HG03469 (cell line): ENCODE measurements around the gene POC1B.
"Not testable (repeated sequence)": the region's sequence is repeated elsewhere in the genome, so short reads cannot be mapped to it uniquely, and the experiment has no call there.

Experiments used
- ATAC-seq: cut with Tn5 transposase; IDR thresholded peaks from one replicate; pipeline ENCODE4 v1.9.1; 2021; ENCODE audit warnings: mild to moderate bottlenecking, moderate library complexity, moderate number of reproducible peaks; ENCODE audit not compliant: unreplicated experiment

POC1B gene

GRCh38 chr12:89468648-89469326, 57.1 kb downstream of the POC1B start:
- peak; percentile 84 for ATAC-seq

- ATAC-seq: no peak
These were observed 57.8 kb downstream of the POC1B start for GRCh38 chr12:89468017-89468416.

GRCh38 chr12:89464974-89465592, 60.8 kb downstream of the POC1B start:
- no peak for ATAC-seq

GRCh38 chr12:89461649-89462612, 63.9 kb downstream of the POC1B start:
- peak; percentile 87 for ATAC-seq

DNA sequence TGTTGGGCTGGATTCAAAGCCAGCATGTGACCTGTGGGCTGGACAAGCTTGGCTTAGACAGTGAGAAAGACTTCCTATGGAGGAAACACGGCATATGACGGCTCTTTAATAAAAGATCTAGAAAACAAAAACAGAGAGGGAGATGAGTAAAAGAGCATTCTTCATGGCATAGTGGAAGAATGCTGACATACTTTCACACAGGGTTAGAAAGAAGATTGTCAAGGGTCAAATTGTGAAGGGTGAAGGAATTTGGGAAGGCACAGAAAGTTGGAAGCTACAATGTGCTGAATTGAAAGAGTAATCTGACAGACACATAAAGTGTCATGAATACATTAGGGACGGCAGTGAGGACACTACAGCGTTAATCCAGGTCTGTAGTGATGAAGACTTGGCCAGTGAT, 64.7 kb downstream of the POC1B start:
- no peak for ATAC-seq

DNA sequence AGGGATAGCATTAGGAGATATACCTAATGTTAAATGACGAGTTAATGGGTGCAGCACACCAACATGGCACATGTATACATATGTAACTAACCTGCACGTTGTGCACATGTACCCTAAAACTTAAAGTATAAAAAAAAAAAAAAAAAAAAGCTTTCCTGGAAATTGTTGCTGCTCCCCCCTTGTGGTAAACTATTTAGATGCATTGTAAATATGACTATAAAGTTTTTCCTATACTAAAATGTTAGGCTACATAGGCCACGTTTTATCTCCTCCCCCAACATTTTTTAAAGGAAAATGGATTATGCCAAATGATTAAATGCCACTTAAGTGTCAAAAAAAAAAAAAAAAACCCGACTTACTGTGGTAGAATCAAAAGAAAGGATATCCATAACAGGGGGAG, 66.6 kb downstream of the POC1B start:
- ATAC-seq: not testable (repeated sequence)

DNA sequence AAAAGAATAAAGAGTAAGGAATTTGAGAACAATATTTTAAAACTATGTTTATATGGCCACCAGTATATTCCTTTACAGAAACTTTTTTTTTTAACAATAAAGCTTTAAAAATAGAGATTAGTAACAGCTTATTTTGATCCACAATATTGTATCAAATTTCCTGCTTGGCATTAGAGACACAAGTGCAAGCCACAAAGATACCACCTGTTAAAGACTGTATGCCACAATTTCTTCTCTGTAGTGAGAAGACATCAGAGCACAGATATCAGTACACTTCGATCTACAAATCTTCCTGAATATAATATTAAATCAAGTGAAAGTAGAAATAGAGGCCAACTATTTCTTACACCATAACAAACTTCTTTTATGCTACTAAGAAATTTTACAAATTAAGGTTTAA, 69.3 kb downstream of the POC1B start:
- ATAC-seq: no peak

DNA sequence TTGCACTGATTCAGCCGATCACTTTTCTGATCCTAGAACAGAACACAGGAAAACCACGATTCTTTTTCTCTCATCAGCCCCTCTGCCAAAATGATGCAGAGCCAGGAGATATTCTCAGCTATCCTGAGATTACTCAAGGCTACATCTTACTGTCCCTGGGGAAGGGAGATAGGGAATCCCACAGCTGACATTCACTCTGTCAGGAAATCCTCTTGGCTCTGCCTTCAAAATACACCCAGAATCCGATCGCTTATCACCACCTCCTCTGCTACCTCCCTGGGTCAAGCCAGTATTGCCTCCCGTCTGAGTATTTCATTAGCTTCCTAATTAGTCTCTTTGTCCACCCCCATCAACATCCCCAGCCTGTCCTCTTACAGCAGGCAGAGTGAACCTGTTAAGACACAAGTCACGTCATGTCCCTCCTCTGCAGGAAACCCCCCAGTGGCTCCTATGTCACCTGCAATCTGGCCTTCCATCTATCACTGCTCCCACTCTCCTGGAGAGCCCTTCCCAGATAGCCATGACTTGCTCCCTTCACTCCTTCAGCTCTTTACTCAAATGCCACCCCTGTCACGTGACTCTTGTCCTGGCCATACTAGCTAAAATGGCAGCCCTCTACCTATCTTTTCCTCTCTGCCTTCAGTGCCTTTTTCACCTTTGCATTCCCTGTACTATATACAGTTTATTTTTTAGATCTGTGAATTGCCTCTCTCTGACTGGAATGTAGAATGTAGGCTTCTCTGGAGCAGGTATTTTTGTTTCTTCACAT, 71.6 kb downstream of the POC1B start:
- no peak for ATAC-seq

DNA sequence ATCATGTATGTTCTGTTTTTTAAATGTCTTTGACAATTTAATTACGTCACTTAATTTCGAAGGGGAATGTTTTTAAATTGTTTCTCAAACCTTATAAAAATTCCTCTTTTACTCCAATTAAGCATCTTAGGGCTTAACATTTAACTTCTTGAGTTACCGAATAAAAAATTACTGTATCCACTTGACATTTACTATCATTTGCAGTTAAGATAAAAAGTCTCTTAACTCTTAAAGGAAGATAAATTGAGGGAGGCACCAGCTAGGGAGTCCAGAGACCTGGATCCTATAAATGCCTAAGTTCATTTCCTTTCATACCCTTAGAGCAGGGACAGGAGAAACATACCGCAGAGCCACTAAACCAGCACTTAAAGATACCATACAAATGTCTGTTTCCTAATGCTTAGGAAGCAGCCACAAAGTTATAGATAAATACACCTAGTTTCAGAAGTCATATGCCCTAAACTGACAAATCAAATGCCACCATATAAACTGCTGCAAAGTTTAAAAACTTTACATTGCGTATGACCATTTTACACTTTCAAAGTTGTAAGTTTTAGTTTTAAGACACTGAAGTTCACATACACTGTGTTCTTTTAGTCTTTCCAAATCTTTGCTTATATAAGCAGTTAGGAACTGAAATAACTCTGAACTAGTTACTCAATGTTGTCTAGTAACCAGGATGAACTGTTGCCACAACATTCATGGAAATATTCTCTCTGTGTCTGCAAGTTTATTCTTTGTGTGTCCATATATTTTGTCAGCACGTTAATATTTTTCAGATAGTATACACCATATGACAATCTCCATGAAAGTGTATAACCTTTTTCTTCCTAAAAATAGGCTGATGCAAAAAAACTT, 72.5 kb downstream of the POC1B start:
- ATAC-seq: no peak

DNA sequence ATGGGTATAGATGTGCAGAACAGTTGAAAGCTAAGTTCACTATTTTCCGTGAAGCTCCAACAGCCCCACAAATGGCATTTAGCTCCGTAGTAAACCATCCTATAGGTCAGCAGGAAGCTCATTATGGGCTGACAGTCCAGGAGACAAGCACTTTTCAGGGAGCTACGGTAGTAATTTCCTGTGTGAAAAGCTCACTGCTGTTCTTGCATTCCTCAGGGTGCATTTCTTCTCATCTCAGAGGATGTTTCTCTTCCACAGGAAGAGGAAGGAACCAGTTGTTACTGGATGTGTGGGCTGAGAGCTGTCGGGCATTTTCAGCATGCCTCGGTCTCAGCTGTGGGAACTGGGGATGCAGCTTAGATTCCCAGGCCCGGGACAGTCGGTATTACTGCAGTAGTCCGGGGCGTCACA, 74.0 kb downstream of the POC1B start:
- no peak for ATAC-seq

DNA sequence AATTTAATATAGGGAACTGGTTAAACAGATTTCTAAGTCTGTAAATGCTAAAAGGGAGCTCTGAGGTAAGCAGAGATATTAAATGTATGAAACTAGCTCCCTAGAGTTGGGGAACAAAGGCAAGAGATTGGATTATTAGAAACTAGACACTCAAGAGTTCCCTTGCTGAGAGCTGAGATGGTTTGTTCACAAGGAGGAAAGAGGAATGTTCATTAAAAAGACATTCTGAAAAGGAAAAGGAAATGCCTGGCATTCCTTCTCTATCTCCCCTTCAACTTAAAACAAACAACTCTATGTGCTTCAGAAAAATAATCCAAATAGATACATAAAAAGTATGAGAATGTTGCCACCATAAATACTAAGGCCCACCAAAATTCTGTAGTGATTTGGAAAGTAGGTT, 74.9 kb downstream of the POC1B start:
- ATAC-seq: no peak

DNA sequence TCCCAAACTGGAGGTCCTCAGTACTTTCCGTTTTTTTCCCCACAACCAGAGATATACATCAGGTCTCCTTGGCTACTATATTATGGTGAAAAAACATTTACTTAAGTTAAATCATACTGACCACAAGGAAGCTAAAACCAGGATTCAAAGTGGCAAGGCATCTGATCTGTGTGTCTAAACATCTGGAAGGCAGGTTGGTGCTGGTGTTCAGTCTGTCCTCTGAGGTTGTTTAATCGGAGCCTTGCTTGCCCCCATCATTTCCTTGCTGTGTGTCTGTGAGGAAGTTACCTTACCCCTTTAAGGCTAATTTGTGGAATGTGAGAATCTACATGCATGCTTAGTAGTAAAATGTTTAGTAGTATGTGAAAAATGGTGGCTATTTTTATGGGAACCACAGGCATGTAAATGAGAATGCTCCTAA, 76.9 kb downstream of the POC1B start:
- no peak for ATAC-seq

- no peak for ATAC-seq
These were observed 77.3 kb downstream of the POC1B start for GRCh38 chr12:89448526-89448925.

- ATAC-seq: no peak
These were observed 85.9 kb downstream of the POC1B start for GRCh38 chr12:89439941-89440340.

GRCh38 chr12:89437231-89437630, 88.6 kb downstream of the POC1B start:
- ATAC-seq: no peak

DNA sequence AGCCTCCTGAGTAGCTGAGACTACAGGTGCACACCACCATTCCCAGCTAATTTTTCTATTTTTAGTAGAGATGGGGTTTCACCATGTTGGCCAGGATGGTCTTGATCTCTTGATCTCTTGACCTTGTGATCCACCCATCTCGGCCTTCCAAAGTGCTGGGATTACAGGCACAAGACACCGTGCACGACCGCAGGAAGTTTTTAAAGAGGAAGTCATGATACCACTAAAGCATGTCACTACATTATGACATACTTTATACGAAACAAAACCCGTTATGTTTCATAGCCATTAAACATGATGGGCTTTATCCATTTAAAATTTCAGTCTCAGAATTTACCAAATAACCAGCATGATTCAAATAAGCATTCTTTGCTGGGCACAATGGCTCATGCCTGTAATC, 89.8 kb downstream of the POC1B start:
- no peak for ATAC-seq

GRCh38 chr12:89433634-89434033, 92.2 kb downstream of the POC1B start:
- ATAC-seq: no peak

- no peak for ATAC-seq
These were observed 93.5 kb downstream of the POC1B start for GRCh38 chr12:89432396-89432795.

DNA sequence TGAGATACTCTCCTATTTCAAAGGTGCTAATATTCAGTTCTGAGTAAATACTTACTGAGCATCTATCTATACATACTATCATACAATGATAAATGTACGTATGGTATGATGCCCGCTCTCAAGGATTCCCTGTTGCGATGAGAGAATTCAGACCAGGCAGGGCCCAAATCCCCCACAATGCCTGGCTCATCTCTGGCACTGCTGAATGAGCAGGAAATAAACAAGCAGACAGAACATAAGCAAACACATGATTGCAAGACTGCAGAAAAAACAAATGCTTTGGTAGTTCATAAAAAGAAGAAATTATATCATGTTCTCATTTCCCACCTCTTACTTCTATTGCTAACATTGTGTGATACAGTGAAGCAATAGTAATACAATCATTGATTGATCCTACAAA, 96.3 kb downstream of the POC1B start:
- ATAC-seq: no peak
